ENCODE results near the gene ZKSCAN3.
A peak's percentile ranks its signal among the peaks of the same experiment; 100 is the strongest.
"Not testable (repeated sequence)": the region's sequence is repeated elsewhere in the genome, so short reads cannot be mapped to it uniquely, and the experiment has no call there.

ZKSCAN3 gene

GRCh38 chr6:28355743-28356665, 6.3 kb downstream of the ZKSCAN3 start:
- DNase-seq (ENCODE audit: extremely low spot score), result peak; percentile 67
- POLR2A ChIA-PET, result interaction anchor here (0.6 to 2.4 kb wide), 17 partner anchors 19 to 463 kb away, joined by 3 to 23 read pairs (median 4); partner anchors contain the start of genes PGBD1, ZKSCAN8, ZSCAN16 and ZSCAN26
- peak; percentile 69 for TF ChIP-seq PKNOX1 (IDR thresholded peaks at IDR 0.05)
- TF ChIP-seq SP1 (IDR thresholded peaks at IDR 0.05), result no peak
- CTCF ChIA-PET, result interaction anchor here (0.6 to 2.0 kb wide), 12 partner anchors 9 to 535 kb away, joined by 3 to 11 read pairs (median 3); partner anchors contain the start of gene ZKSCAN8

GRCh38 chr6:28356666-28357020, 6.9 kb downstream of the ZKSCAN3 start:
- no peak for DNase-seq (ENCODE audit: extremely low spot score)
- TF ChIP-seq ZNF384 (IDR thresholded peaks at IDR 0.05), result no peak
- no peak for TF ChIP-seq FOXK2 (IDR thresholded peaks at IDR 0.05)
- no peak for TF ChIP-seq SUZ12 (IDR thresholded peaks at IDR 0.05)
- no peak for TF ChIP-seq ELF4 (IDR thresholded peaks at IDR 0.05)
- TF ChIP-seq ARNT (IDR thresholded peaks at IDR 0.05), result no peak
- TF ChIP-seq FOXA1 (IDR thresholded peaks at IDR 0.05), result no peak
- no peak for TF ChIP-seq LEF1 (IDR thresholded peaks at IDR 0.05; ENCODE audit: borderline replicate concordance)
- no peak for TF ChIP-seq SP1 (IDR thresholded peaks at IDR 0.05)
- TF ChIP-seq BHLHE40 (IDR thresholded peaks at IDR 0.05; ENCODE audit: borderline replicate concordance), result no peak
- no peak for TF ChIP-seq PKNOX1 (IDR thresholded peaks at IDR 0.05)
- no peak for TF ChIP-seq CTBP1 (IDR thresholded peaks at IDR 0.05; ENCODE audit: borderline replicate concordance)
- no peak for TF ChIP-seq FOXM1 (IDR thresholded peaks at IDR 0.05; ENCODE audit: borderline replicate concordance)
- TF ChIP-seq HDGF (IDR thresholded peaks at IDR 0.05; ENCODE audit: borderline replicate concordance), result no peak
- no peak for TF ChIP-seq L3MBTL2 (conservative IDR thresholded peaks at IDR 0.05)
- no peak for TF ChIP-seq TARDBP (IDR thresholded peaks at IDR 0.05)
- no peak for TF ChIP-seq NFRKB (IDR thresholded peaks at IDR 0.05)
- POLR2A ChIA-PET, result interaction anchor here (0.6 to 2.4 kb wide), 12 partner anchors 21 to 464 kb away, joined by 3 to 23 read pairs (median 9); partner anchors contain the start of genes PGBD1, ZKSCAN8, ZSCAN26 and ZSCAN31
- CTCF ChIA-PET, result interaction anchor here (0.6 to 2.0 kb wide), 9 partner anchors 20 to 536 kb away, joined by 3 to 11 read pairs (median 3); partner anchors contain the start of gene ZKSCAN8

- TF ChIP-seq BHLHE40 (IDR thresholded peaks at IDR 0.05; ENCODE audit: borderline replicate concordance), result no peak
- no peak for TF ChIP-seq FOXK2 (IDR thresholded peaks at IDR 0.05)
- TF ChIP-seq SUZ12 (IDR thresholded peaks at IDR 0.05), result no peak
- no peak for TF ChIP-seq ELF4 (IDR thresholded peaks at IDR 0.05)
- no peak for TF ChIP-seq ARNT (IDR thresholded peaks at IDR 0.05)
- TF ChIP-seq SP1 (IDR thresholded peaks at IDR 0.05), result no peak
- no peak for TF ChIP-seq FOXA1 (IDR thresholded peaks at IDR 0.05)
- TF ChIP-seq ZNF384 (IDR thresholded peaks at IDR 0.05), result no peak
- TF ChIP-seq LEF1 (IDR thresholded peaks at IDR 0.05; ENCODE audit: borderline replicate concordance), result no peak
- no peak for TF ChIP-seq CTBP1 (IDR thresholded peaks at IDR 0.05; ENCODE audit: borderline replicate concordance)
- POLR2A ChIA-PET, result interaction anchor here (1.2 to 2.3 kb wide), 2 partner anchors 74 to 76 kb away, joined by 4 to 10 read pairs; partner anchors contain the start of gene PGBD1
- no peak for DNase-seq (ENCODE audit: extremely low spot score)
- CTCF ChIA-PET, result no interaction called here
Observed at GRCh38 chr6:28357036-28357435, 7.3 kb downstream of the ZKSCAN3 start.

GRCh38 chr6:28359562-28359961, 9.8 kb downstream of the ZKSCAN3 start:
- POLR2A ChIA-PET; CTCF ChIA-PET; DNase-seq (ENCODE audit: extremely low spot score): not testable (repeated sequence)

GRCh38 chr6:28360961-28361360, 11.2 kb downstream of the ZKSCAN3 start:
- TF ChIP-seq BHLHE40 (IDR thresholded peaks at IDR 0.05; ENCODE audit: borderline replicate concordance) (no peak), CTBP1 (IDR thresholded peaks at IDR 0.05; ENCODE audit: borderline replicate concordance) (no peak), TARDBP (IDR thresholded peaks at IDR 0.05) (no peak), NFRKB (IDR thresholded peaks at IDR 0.05) (no peak)
- CTCF ChIA-PET, result no interaction called here
- POLR2A ChIA-PET, result no interaction called here
- no peak for DNase-seq (ENCODE audit: extremely low spot score)

GRCh38 chr6:28365590-28365989, 15.8 kb downstream of the ZKSCAN3 start:
- CTCF ChIA-PET, result interaction anchor here (0.7 kb wide), 1 partner anchor 10 kb away, joined by 3 read pairs; no protein-coding TSS in a partner anchor
- DNase-seq (ENCODE audit: extremely low spot score); POLR2A ChIA-PET: not testable (repeated sequence)

GRCh38 chr6:28368522-28368921, 18.8 kb downstream of the ZKSCAN3 start:
- CTCF ChIA-PET, result no interaction called here
- DNase-seq (ENCODE audit: extremely low spot score), result no peak

More at GRCh38 chr6:28368522-28368921, 18.8 kb downstream of the ZKSCAN3 start:
- TF ChIP-seq PKNOX1 (IDR thresholded peaks at IDR 0.05), result no peak
- no peak for TF ChIP-seq FOXM1 (IDR thresholded peaks at IDR 0.05; ENCODE audit: borderline replicate concordance)
- TF ChIP-seq SP1 (IDR thresholded peaks at IDR 0.05), result no peak
- TF ChIP-seq ARNT (IDR thresholded peaks at IDR 0.05), result no peak
- TF ChIP-seq TARDBP (IDR thresholded peaks at IDR 0.05), result no peak
- no peak for TF ChIP-seq HDGF (IDR thresholded peaks at IDR 0.05; ENCODE audit: borderline replicate concordance)
- no peak for TF ChIP-seq SUZ12 (IDR thresholded peaks at IDR 0.05)
- TF ChIP-seq ELF4 (IDR thresholded peaks at IDR 0.05), result no peak
- no peak for TF ChIP-seq LEF1 (IDR thresholded peaks at IDR 0.05; ENCODE audit: borderline replicate concordance)
- TF ChIP-seq CTBP1 (IDR thresholded peaks at IDR 0.05; ENCODE audit: borderline replicate concordance), result no peak
- TF ChIP-seq ZNF384 (IDR thresholded peaks at IDR 0.05), result no peak
- TF ChIP-seq FOXK2 (IDR thresholded peaks at IDR 0.05), result no peak
- TF ChIP-seq FOXA1 (IDR thresholded peaks at IDR 0.05), result no peak
- TF ChIP-seq NFRKB (IDR thresholded peaks at IDR 0.05), result no peak
- POLR2A ChIA-PET, result no interaction called here

Data from HEK293T (cell line).